Measurements from ENCODE around the gene IFT74. TPM values are rescaled to one million over a fixed set of nuclear protein-coding genes. Genes with fewer than 3 reads are reported as not detected.

IFT74 gene
- total and polyA plus RNA-seq, 9 of the 15 experiments (the other 6 are each of a cell fraction or from before 2014, with no cell fraction given): 6.1 to 13.2 (median 9.3) TPM

- H3K36me3 ChIP-seq (ENCODE audit: control insufficient read depth, insufficient read depth, low read length): no peaks in the 10 kb centered on the region
- TF ChIP-seq ZNF76 (CRISPR knock-in tag; IDR thresholded peaks at IDR 0.05; ENCODE audit: borderline replicate concordance) (no peak), RAD21 (CRISPR knock-in tag; conservative IDR thresholded peaks at IDR 0.05 in 1 of 2, IDR thresholded peaks at IDR 0.05 in 1 of 2) (peak; percentile 39 to 59; a peak in 3 of 4 replicates), ZNF589 (CRISPR knock-in tag; IDR thresholded peaks at IDR 0.05; ENCODE audit: low read depth) (no peak), SMC3 (conservative IDR thresholded peaks at IDR 0.05; ENCODE audit: insufficient read depth, low read depth, low read length) (0 out of 2 replicates have a peak, but pooled peaks have one; percentile 17), CTCF (IDR thresholded peaks at IDR 0.05 in 2 of 3, conservative IDR thresholded peaks at IDR 0.05 in 1 of 3; ENCODE audit: insufficient read depth in 2 of 3, low read depth in 1 of 3, low read length in 3 of 3) (peak in 2 of 3 experiments; percentile 50 to 55; a peak in 3 of 6 replicates), PREB (CRISPR knock-in tag; IDR thresholded peaks at IDR 0.05) (no peak)
- no peak overlapping the region for H3K27ac ChIP-seq (ENCODE audit: extremely low read depth, low read depth, low read length)
- no peaks in the 10 kb centered on the region for H3K9me1 ChIP-seq (ENCODE audit: control insufficient read depth, insufficient read depth, low read length)
- H3K4me3 ChIP-seq: no peak overlapping the region
- H3K27me3 ChIP-seq (ENCODE audit: control insufficient read depth in 2 of 2, insufficient read depth in 2 of 2, low read length in 2 of 2): no peaks in the 10 kb centered on the region
- intact Hi-C loops (cut with micrococcal nuclease) (no loop called here), in situ Hi-C loops (cut with MboI) (no loop called here)
- no TSS peak for BruUV-seq (replicated peaks)
- H3K4me1 ChIP-seq (replicated peaks in 1 of 2; ENCODE audit: control insufficient read depth in 2 of 2, insufficient read depth in 2 of 2, low read length in 2 of 2): no peaks in the 10 kb centered on the region
- CTCF ChIA-PET (ENCODE audit: low intra/inter-chr PET ratio): no interaction called here
- FAIRE-seq (no peak), DNase-seq (ENCODE audit: extremely low read depth in 1 of 4, low spot score in 3 of 4) (peak; percentile 9 to 33 (median 13)), ATAC-seq (0 out of 3 replicates have a peak, but pooled peaks have one; percentile 47)
- no peaks in the 10 kb centered on the region for H3K9me3 ChIP-seq (replicated peaks; ENCODE audit: control insufficient read depth, insufficient read depth, low read depth, low read length)
- no peaks in the 10 kb centered on the region for H4K20me1 ChIP-seq (replicated peaks; ENCODE audit: control insufficient read depth, insufficient read depth, low read length)
- WGBS (ENCODE audit: insufficient coverage, low coverage, missing lambda C conversion rate): 4% methylated on average over 4 of the region's 4 CpGs
- H3K79me2 ChIP-seq (ENCODE audit: control insufficient read depth, insufficient read depth, low read length): no peaks in the 10 kb centered on the region
- no peak overlapping the region for H3K4me2 ChIP-seq (ENCODE audit: insufficient read depth, low read length)
- POLR2A ChIA-PET: no interaction called here
- H3K9ac ChIP-seq (ENCODE audit: insufficient read depth in 1 of 2, low read depth in 2 of 2, low read length in 2 of 2): no peak overlapping the region
- H2AFZ ChIP-seq (ENCODE audit: low read depth, low read length): no peak overlapping the region
Measured at GRCh38 chr9:27033815-27034403, 77.7 kb downstream of the IFT74 start.
